Endothelial cell of umbilical vein (primary cell): Measurements from ENCODE around the gene L3MBTL4. TPM values are rescaled to one million over a fixed set of nuclear protein-coding genes. Genes with fewer than 3 reads are reported as not detected.

ENCODE experiments used
- BruUV-seq: library from RNA; stranded (reverse); fragments of 400-500 nt; replicated peaks from 2 replicates; lab custom pipeline; 2021; lab: Mats Ljungman, UMichigan
- CTCF ChIA-PET: fragments of 300-600, 350-600 bp; sonication (Branson Sonifier 250); formaldehyde crosslinking; loops from one replicate; lab custom pipeline; 2021; ENCODE audit warnings: antibody characterized with exemption, inconsistent platforms; lab: Charles Lee
- POLR2A ChIA-PET: fragments of 300-600, 350-600 bp; sonication (Branson Sonifier 250); formaldehyde crosslinking; loops from one replicate; lab custom pipeline; 2021; ENCODE audit warnings: antibody characterized with exemption, inconsistent platforms; lab: Charles Lee
- DNase-seq: peaks from one replicate; pipeline ENCODE4 v3.0.0-alpha.2; 2011; ENCODE audit warnings: low read depth, low spot score
- FAIRE-seq: peaks from 2 replicates; lab custom pipeline; 2011; peaks lifted over from hg19 to GRCh38; lab: Jason Lieb, UNC
- H2AFZ ChIP-seq: 2 replicates; pipeline ENCODE4 v1.6.0; 2012; ENCODE audit warnings: low read depth, low read length, control low read depth, inconsistent platforms
- H3K27ac ChIP-seq: 2 replicates; pipeline ENCODE4 v1.5.1; 2011; ENCODE audit warnings: low read depth, mild to moderate bottlenecking, control low read depth, low read length, moderate library complexity; ENCODE audit not compliant: insufficient read depth
- H3K27me3 ChIP-seq, 2 experiments: 2 replicates each; pipeline versions ENCODE4 v1.6.0 to v1.6.1; 2011; ENCODE audit warnings: low read length in 2 of 2, mixed read lengths in 1 of 2; ENCODE audit not compliant: control insufficient read depth in 2 of 2, insufficient read depth in 2 of 2
- H3K36me3 ChIP-seq, 2 experiments: 2 replicates in 1 of 2; 3 replicates in 1 of 2; pipeline ENCODE4 v1.5.1; 2011; ENCODE audit warnings: low read length in 2 of 2, mild to moderate bottlenecking in 1 of 2, moderate library complexity in 1 of 2; ENCODE audit not compliant: control insufficient read depth in 2 of 2, insufficient read depth in 2 of 2; ENCODE audit errors: extremely low read depth in 1 of 2
- H3K4me1 ChIP-seq: 3 replicates; pipeline ENCODE4 v1.5.1; 2011; ENCODE audit warnings: mild to moderate bottlenecking, low read length; ENCODE audit not compliant: control insufficient read depth, insufficient read depth; ENCODE audit errors: extremely low read depth
- H3K4me2 ChIP-seq: 2 replicates; pipeline ENCODE4 v1.6.1; 2011; ENCODE audit warnings: low read length, control low read depth, mixed read lengths; ENCODE audit not compliant: insufficient read depth
- H3K4me3 ChIP-seq, 3 experiments: fragments of 200-600 bp in 1 of 3; sonication (generic), shearing (Covaris generic) in 1 of 3; replicated peaks in 1 of 3; 2 replicates each; pipeline ENCODE4 v1.5.1; 2011 to 2016; ENCODE audit warnings: control low read depth in 3 of 3, low read length in 3 of 3, mild to moderate bottlenecking in 2 of 3, inconsistent platforms in 1 of 3, low read depth in 1 of 3, moderate library complexity in 1 of 3; ENCODE audit not compliant: insufficient read depth in 1 of 3
- H3K79me2 ChIP-seq: 2 replicates; pipeline ENCODE4 v1.6.0; 2012; ENCODE audit warnings: low read length, inconsistent platforms; ENCODE audit not compliant: control insufficient read depth, insufficient read depth
- H3K9ac ChIP-seq: replicated peaks from 2 replicates; pipeline ENCODE3; 2011; ENCODE audit warnings: low read length, control low read depth; ENCODE audit not compliant: insufficient read depth; ENCODE audit errors: extremely low read depth
- H3K9me1 ChIP-seq: replicated peaks from 3 replicates; pipeline ENCODE4 v1.6.0; 2011; ENCODE audit warnings: mild to moderate bottlenecking, low read length; ENCODE audit not compliant: control insufficient read depth, insufficient read depth; ENCODE audit errors: extremely low read depth
- H3K9me3 ChIP-seq: replicated peaks from 2 replicates; pipeline ENCODE4 v1.5.1; 2012; ENCODE audit warnings: low read length, inconsistent platforms; ENCODE audit not compliant: control insufficient read depth, insufficient read depth
- H4K20me1 ChIP-seq: replicated peaks from 2 replicates; pipeline ENCODE3; 2011; ENCODE audit warnings: mild to moderate bottlenecking, low read length; ENCODE audit not compliant: control insufficient read depth, insufficient read depth; ENCODE audit errors: extremely low read depth
- CTCF ChIP-seq, 2 donors: IDR thresholded peaks; 1 replicate in 1 of 2; 2 replicates in 1 of 2; pipeline ENCODE4 v1.5.1; 2011; ENCODE audit warnings: low read length in 2 of 2, mild to moderate bottlenecking in 2 of 2, moderate library complexity in 2 of 2, control low read depth in 1 of 2, inconsistent platforms in 1 of 2, low read depth in 1 of 2; ENCODE audit not compliant: insufficient read depth in 1 of 2; ENCODE audit errors: extremely low read depth in 1 of 2
- EZH2 ChIP-seq: IDR thresholded peaks from 2 replicates; pipeline ENCODE4 v1.6.1; 2012; ENCODE audit warnings: borderline replicate concordance, low read depth, mild to moderate bottlenecking, moderate library complexity, low read length, inconsistent platforms; ENCODE audit not compliant: severe bottlenecking
- FOS ChIP-seq: IDR thresholded peaks from 2 replicates; pipeline ENCODE4 v1.6.1; 2011; ENCODE audit warnings: mild to moderate bottlenecking, low read length, moderate library complexity, borderline replicate concordance; ENCODE audit not compliant: insufficient read depth
- GATA2 ChIP-seq: IDR thresholded peaks from 2 replicates; pipeline ENCODE4 v1.7.0; 2011; ENCODE audit warnings: low read depth, mild to moderate bottlenecking, moderate library complexity, mixed read lengths, low read length; ENCODE audit not compliant: insufficient read length, insufficient read depth
- JUN ChIP-seq: IDR thresholded peaks from 2 replicates; pipeline ENCODE4 v1.6.1; 2011; ENCODE audit warnings: borderline replicate concordance, low read depth; ENCODE audit not compliant: insufficient read length, insufficient read depth
- MYC ChIP-seq: IDR thresholded peaks from one replicate; pipeline ENCODE4 v1.6.1; 2011; ENCODE audit warnings: mild to moderate bottlenecking, low read depth, low read length
- POLR2A ChIP-seq: IDR thresholded peaks from 2 replicates; pipeline ENCODE4 v1.6.1; 2012; ENCODE audit warnings: low read depth, mild to moderate bottlenecking, control low read depth, low read length
- POLR2AphosphoS5 ChIP-seq: IDR thresholded peaks from 2 replicates; pipeline ENCODE4 v1.6.1; 2012; ENCODE audit warnings: low read depth, mild to moderate bottlenecking, control low read depth, low read length, moderate library complexity; ENCODE audit not compliant: insufficient read depth
- dilution Hi-C: fragments of 300-500 bp; cut with MboI; formaldehyde crosslinking; loops from one replicate; pipeline ENCODE4 v1.15.0; 2019; ENCODE audit warnings: low sequenced_read_pairs; ENCODE audit not compliant: extremely low pct_ligation_motif_present
- intact Hi-C: fragments of 100-400 bp; cut with micrococcal nuclease; formaldehyde crosslinking; loops from one replicate; pipeline ENCODE4 v1.10.0; 2022
- polyA plus RNA-seq, 4 experiments: library from polyadenylated mRNA; depleted of rRNA in 3 of 4; stranded (reverse) in 3 of 4; unstranded in 1 of 4; fragments of >200 nt; gene quantifications; 2 replicates each; pipeline versions ENCODE4 v1.2.1 to v1.2.3, GENCODE V29; 2011 to 2012; ENCODE audit warnings: missing spikeins in 1 of 4
- total RNA-seq: library from RNA; stranded (reverse); gene quantifications from 2 replicates; pipeline ENCODE4 v1.2.3, GENCODE V29; 2021
- TF ChIP-seq, protein P1 (sequence below): IDR thresholded peaks from 2 replicates; pipeline ENCODE4 v1.6.1; 2011; ENCODE audit not compliant: insufficient read depth, insufficient read length

Gene L3MBTL4
- total and polyA plus RNA-seq, 2 donors (not counting 3 experiments of a cell fraction or from before 2014, with no cell fraction given), result 0.80 TPM; not detected in 1

- Histone ChIP-seq H3K79me2 (no peaks in the 10 kb centered on the region), H3K4me3 (no peak overlapping the region), H4K20me1 (no peaks in the 10 kb centered on the region), H3K9ac (no peak overlapping the region), H3K27ac (no peak overlapping the region), H3K36me3 (no peaks in the 10 kb centered on the region), H3K9me3 (no peaks in the 10 kb centered on the region), H3K4me2 (no peak overlapping the region), H3K9me1 (no peaks in the 10 kb centered on the region), H2AFZ (no peak overlapping the region), H3K4me1 (no peaks in the 10 kb centered on the region), H3K27me3 (no peaks in the 10 kb centered on the region)
- DNase-seq, result no peak
- dilution Hi-C loops, result no loop called here
- no TSS peak for BruUV-seq
- ChIA-PET POLR2A (no interaction called here), CTCF (no interaction called here)
- FAIRE-seq, result no peak
- intact Hi-C loops, result no loop called here
- no peak for TF ChIP-seq JUN
- TF ChIP-seq MYC, result no peak
- no peak for TF ChIP-seq POLR2AphosphoS5
- TF ChIP-seq POLR2A, result no peak
- TF ChIP-seq EZH2, result no peak
- TF ChIP-seq, protein P1, sequence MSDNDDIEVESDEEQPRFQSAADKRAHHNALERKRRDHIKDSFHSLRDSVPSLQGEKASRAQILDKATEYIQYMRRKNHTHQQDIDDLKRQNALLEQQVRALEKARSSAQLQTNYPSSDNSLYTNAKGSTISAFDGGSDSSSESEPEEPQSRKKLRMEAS, result no peak
- no peak for TF ChIP-seq FOS
- no peak for TF ChIP-seq GATA2
- TF ChIP-seq CTCF (IDR thresholded peaks at IDR 0.05; ENCODE audit: extremely low read depth in 1 of 2, insufficient read depth in 1 of 2, low read depth in 1 of 2, low read length in 2 of 2), result no peak
Observed at GRCh38 chr18:5937795-5938194, 476.9 kb downstream of the L3MBTL4 start.
